Thyroid gland (tissue), 4 donors: ENCODE results near the gene ATF4. TPM values are rescaled to one million over a fixed set of nuclear protein-coding genes. Genes with fewer than 3 reads are reported as not detected.

ENCODE experiments used
- DNase-seq, 2 donors: peaks; one replicate each; pipeline ENCODE4 v3.0.0-alpha.2; 2019
- H3K27ac ChIP-seq, 3 donors: fragments of 200-600 bp; sonication (generic); 1 replicate in 2 of 3; 2 replicates in 1 of 3; pipeline ENCODE4 v1.5.1; 2016 to 2019; ENCODE audit warnings: mild to moderate bottlenecking in 1 of 3, moderate library complexity in 1 of 3
- H3K27me3 ChIP-seq: fragments of 200-600 bp; sonication (generic); one replicate; pipeline ENCODE4 v1.5.1; 2019
- H3K36me3 ChIP-seq, 2 donors: fragments of 200-600 bp; sonication (generic); one replicate each; pipeline ENCODE4 v1.5.1; 2016 to 2019
- H3K4me1 ChIP-seq, 2 donors: fragments of 200-600 bp; sonication (generic); one replicate each; pipeline ENCODE4 v1.5.1; 2017 to 2019
- H3K4me3 ChIP-seq, 3 donors: fragments of 200-600 bp; sonication (generic); replicated peaks in 1 of 3; 1 replicate in 2 of 3; 2 replicates in 1 of 3; pipeline ENCODE4 v1.5.1; 2016; ENCODE audit warnings: mild to moderate bottlenecking in 1 of 3
- H3K9me3 ChIP-seq: fragments of 200-600 bp; sonication (generic); one replicate; pipeline ENCODE4 v1.5.1; 2017
- POLR2A ChIP-seq, 2 donors: fragments of 450-650 bp; IDR thresholded peaks; one replicate each; pipeline ENCODE4 v1.6.1; 2017; ENCODE audit warnings: antibody characterized with exemption in 2 of 2, mild to moderate bottlenecking in 2 of 2, moderate library complexity in 1 of 2
- WGBS, 2 donors: methylation state at CpG; one replicate each; pipeline ENCODE4 v1.1.5; 2017; 5-methylcytosine and 5-hydroxymethylcytosine counted together
- intact Hi-C: fragments of 100-400 bp; cut with DNase I; formaldehyde crosslinking; loops from one replicate; pipeline ENCODE4 v1.15.1; 2023
- total RNA-seq, 4 donors: library from RNA; depleted of rRNA; stranded (reverse); fragments of >200 nt; gene quantifications; one replicate each; pipeline ENCODE4 v1.2.3, GENCODE V29; 2016
- TF ChIP-seq, protein P1 (sequence below), 6 experiments: fragments of 200-600 bp in 3 of 6; fragments of 450-650 bp in 3 of 6; sonication (generic) in 3 of 6; IDR thresholded peaks; one replicate each; pipeline ENCODE4 v1.5.1; 2016 to 2019; ENCODE audit warnings: antibody characterized with exemption in 6 of 6, mild to moderate bottlenecking in 2 of 6, inconsistent platforms in 1 of 6, moderate library complexity in 1 of 6

The ATF4 gene
- total RNA-seq, 4 donors from 2014 or later = 173 to 273 (median 210) TPM

DNA sequence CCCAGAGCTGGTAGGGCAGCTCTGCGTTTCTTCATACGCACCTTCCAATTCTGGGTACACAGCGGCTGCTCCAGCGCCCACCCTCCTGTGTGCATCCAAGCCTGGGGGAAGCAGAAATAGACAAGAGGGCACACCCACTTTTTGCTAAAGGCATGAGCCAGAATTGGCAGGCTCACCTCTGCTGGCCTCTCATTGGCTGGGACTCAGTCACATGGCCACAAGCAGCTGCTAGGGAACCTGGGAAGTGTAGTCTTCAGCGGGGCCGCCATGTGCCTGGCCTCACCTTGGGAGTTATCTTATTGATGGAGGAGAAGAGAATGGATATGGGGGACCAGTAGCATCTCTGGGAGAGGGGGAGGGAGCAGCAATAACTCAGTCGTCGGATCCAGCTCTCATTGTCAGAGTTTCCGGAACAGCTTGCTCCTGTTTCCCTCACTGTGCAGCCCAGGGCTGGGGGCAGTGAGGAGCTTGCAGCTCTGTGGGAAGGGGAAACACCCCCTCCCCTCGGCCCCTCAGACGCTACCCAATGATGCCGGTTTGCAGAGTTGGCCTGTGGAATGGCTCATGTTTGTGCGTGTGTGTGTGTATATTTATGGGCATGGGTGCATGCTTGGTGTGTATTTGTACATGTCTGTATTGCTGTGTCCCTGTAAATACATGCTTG, 30.1 kb upstream of the ATF4 start:
- DNase-seq = peak; percentile 81 to 85

DNA sequence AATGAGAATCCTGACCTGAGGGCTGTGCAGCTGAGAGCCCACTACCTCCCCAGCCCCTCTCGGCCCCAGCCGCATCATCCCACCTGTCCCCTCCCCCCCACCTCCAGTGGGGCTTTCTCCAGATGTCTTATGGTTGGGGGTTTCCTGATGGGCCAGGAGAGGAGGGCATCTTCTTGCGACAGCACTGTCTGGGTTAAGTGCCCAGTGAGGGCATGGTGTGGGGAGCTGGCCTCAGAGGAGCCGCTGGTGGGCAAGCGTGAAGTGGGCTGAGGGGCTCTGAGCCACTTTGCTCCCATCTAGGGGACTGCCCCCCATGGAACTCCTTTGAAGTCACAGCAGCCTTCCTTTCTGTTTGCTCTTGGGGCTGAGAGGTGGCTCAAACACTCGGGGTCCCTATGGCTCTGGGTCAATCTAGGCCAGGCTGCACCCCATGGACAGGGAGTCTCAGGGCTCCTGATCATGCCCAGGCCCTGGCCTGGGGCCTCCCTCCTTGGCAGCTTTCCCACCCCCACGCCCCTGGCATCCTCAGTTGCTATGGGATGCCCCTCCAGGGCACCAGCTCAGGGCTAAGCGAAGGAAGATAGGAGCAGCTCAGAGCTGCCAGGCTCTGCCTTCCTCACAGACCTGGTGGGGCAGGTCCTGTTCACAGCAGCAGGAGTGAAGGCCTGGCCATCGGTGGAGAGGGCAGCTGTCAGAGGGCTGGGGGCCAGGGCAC, 29.2 kb upstream of the ATF4 start:
- intact Hi-C loops = loop anchor here (5.0 kb wide), 1 partner anchor 36 kb away; no protein-coding TSS in a partner anchor
- no peak for DNase-seq
- no peak overlapping the region for H3K4me3 ChIP-seq
- no peaks in the 10 kb centered on the region for H3K9me3 ChIP-seq
- 69 to 90% methylated on average over 2 to 7 of the region's 9 CpGs for WGBS, 2 donors
- H3K36me3 ChIP-seq = no peaks in the 10 kb centered on the region
- H3K4me1 ChIP-seq = no peaks in the 10 kb centered on the region
- TF ChIP-seq, protein P1, sequence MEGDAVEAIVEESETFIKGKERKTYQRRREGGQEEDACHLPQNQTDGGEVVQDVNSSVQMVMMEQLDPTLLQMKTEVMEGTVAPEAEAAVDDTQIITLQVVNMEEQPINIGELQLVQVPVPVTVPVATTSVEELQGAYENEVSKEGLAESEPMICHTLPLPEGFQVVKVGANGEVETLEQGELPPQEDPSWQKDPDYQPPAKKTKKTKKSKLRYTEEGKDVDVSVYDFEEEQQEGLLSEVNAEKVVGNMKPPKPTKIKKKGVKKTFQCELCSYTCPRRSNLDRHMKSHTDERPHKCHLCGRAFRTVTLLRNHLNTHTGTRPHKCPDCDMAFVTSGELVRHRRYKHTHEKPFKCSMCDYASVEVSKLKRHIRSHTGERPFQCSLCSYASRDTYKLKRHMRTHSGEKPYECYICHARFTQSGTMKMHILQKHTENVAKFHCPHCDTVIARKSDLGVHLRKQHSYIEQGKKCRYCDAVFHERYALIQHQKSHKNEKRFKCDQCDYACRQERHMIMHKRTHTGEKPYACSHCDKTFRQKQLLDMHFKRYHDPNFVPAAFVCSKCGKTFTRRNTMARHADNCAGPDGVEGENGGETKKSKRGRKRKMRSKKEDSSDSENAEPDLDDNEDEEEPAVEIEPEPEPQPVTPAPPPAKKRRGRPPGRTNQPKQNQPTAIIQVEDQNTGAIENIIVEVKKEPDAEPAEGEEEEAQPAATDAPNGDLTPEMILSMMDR (IDR thresholded peaks at IDR 0.05) = no peak
- TF ChIP-seq POLR2A (IDR thresholded peaks at IDR 0.05) = no peak
- H3K27me3 ChIP-seq = no peaks in the 10 kb centered on the region
- H3K27ac ChIP-seq = no peak overlapping the region

More for the DNA sequence above, 30.1 kb upstream of the ATF4 start:
- Histone ChIP-seq H3K4me3 (no peak overlapping the region), H3K9me3 (no peaks in the 10 kb centered on the region), H3K27me3 (no peaks in the 10 kb centered on the region), H3K27ac (no peak overlapping the region), H3K36me3 (no peaks in the 10 kb centered on the region), H3K4me1 (no peaks in the 10 kb centered on the region)
- TF ChIP-seq POLR2A (IDR thresholded peaks at IDR 0.05) = no peak
- TF ChIP-seq, protein P1 (IDR thresholded peaks at IDR 0.05) = no peak
- WGBS, 2 donors = 37 to 41% methylated on average over 8 to 13 of the region's 13 CpGs
- intact Hi-C loops = loop anchor here (5.0 kb wide), 1 partner anchor 37 kb away; no protein-coding TSS in a partner anchor

DNA sequence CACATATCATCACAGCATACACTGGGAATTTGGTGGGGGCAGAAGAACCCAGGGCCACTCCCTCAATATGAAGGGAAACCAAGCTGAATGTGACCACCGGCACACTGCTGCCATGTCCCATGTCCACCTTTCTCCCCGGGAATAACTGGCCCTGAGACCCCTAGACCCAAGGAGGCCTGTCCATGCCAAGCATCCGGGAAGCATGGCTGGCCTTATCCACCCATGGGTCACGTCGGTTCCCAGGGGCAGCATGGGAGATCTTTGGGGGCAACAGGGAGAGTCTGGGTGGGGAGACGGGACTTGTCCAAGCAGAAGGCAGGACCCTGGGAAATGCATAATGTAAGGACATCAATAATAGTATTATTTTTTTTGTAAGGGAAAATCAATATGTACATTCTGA, 28.7 kb upstream of the ATF4 start:
- no peak overlapping the region for H3K4me3 ChIP-seq
- no peaks in the 10 kb centered on the region for H3K4me1 ChIP-seq
- 90 to 91% methylated on average over 6 of the region's 6 CpGs for WGBS, 2 donors
- no peaks in the 10 kb centered on the region for H3K27me3 ChIP-seq
- intact Hi-C loops = loop anchor here (5.0 kb wide), 1 partner anchor 36 kb away; no protein-coding TSS in a partner anchor
- H3K27ac ChIP-seq = no peak overlapping the region
- H3K36me3 ChIP-seq = no peaks in the 10 kb centered on the region
- TF ChIP-seq, protein P1 (IDR thresholded peaks at IDR 0.05) = no peak
- TF ChIP-seq POLR2A (IDR thresholded peaks at IDR 0.05) = no peak
- H3K9me3 ChIP-seq = no peaks in the 10 kb centered on the region
- DNase-seq = no peak

DNA sequence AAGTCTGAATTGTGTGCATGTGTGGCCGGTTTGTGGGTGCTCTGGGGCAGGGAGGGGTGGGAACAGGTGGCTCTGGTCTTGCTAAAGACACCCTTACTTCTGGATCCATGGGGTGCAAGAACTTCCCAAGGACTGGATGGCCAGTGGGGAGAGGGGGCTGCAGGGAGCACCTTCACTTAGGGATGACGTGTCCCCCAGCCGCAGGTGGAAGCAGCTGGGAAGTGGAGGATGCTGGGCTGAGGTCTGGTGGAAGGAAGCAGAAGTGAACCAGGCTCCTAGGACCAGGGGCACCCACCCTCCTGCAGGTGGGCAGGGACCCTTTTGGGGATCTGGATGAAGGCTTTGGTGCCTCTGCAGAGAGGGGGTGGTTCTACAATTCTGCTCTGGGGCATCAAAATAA, 28.2 kb upstream of the ATF4 start:
- intact Hi-C loops = loop anchor here (5.0 kb wide), 1 partner anchor 35 kb away; no protein-coding TSS in a partner anchor
- Histone ChIP-seq H3K36me3 (no peaks in the 10 kb centered on the region), H3K27ac (no peak overlapping the region), H3K27me3 (no peaks in the 10 kb centered on the region), H3K9me3 (no peaks in the 10 kb centered on the region), H3K4me3 (no peak overlapping the region), H3K4me1 (no peaks in the 10 kb centered on the region)
- WGBS, 2 donors = 79 to 85% methylated on average over 3 of the region's 3 CpGs
- TF ChIP-seq, protein P1 (IDR thresholded peaks at IDR 0.05) = no peak
- TF ChIP-seq POLR2A (IDR thresholded peaks at IDR 0.05) = no peak
- DNase-seq = no peak

DNA sequence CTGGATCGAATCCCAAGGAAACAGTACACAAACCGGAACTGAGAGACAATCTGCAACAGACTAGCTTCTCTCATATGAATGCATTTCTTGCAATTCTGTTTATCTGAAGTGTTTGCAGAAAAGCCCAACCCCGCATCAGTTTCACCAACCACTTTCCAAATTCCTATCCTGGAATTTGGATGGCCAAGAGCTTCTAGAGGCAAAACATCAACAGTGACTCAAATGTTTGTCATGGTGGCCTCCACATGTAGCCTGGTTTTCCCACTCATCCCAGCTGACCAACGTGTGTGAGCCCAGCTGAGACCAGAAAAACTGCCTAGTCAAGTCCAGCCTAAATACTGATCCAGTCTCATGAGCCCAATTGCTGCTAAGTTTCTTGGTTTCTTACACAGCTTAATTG, 26.6 kb upstream of the ATF4 start:
- no peak for DNase-seq
- Histone ChIP-seq H3K4me1 (no peaks in the 10 kb centered on the region), H3K27ac (no peak overlapping the region), H3K9me3 (no peaks in the 10 kb centered on the region), H3K27me3 (no peaks in the 10 kb centered on the region), H3K36me3 (no peaks in the 10 kb centered on the region), H3K4me3 (no peak overlapping the region)
- intact Hi-C loops = loop anchor here (5.0 kb wide), 1 partner anchor 34 kb away; no protein-coding TSS in a partner anchor
- TF ChIP-seq, protein P1 (IDR thresholded peaks at IDR 0.05) = no peak
- TF ChIP-seq POLR2A (IDR thresholded peaks at IDR 0.05) = no peak
- 57 to 59% methylated on average over 4 of the region's 4 CpGs for WGBS, 2 donors
